Uterine smooth muscle cell (primary cell): ENCODE results near the gene MT1HL1. TPM values are rescaled to one million over a fixed set of nuclear protein-coding genes. Genes with fewer than 3 reads are reported as not detected.

Experiments
- total RNA-seq: library from RNA; depleted of rRNA; stranded (reverse); fragments of >200 nt; gene quantifications from 2 replicates; pipeline ENCODE4 v1.2.3, GENCODE V29; 2014

Gene MT1HL1
- not detected in 2 replicates for total RNA-seq

GRCh38 chr1:237004116-237004515, at the start of gene MT1HL1:
MT1HL1 (minus strand) TSS chr1:237004441; CDS start chr1:237004372, 69 bp downstream.

DNA sequence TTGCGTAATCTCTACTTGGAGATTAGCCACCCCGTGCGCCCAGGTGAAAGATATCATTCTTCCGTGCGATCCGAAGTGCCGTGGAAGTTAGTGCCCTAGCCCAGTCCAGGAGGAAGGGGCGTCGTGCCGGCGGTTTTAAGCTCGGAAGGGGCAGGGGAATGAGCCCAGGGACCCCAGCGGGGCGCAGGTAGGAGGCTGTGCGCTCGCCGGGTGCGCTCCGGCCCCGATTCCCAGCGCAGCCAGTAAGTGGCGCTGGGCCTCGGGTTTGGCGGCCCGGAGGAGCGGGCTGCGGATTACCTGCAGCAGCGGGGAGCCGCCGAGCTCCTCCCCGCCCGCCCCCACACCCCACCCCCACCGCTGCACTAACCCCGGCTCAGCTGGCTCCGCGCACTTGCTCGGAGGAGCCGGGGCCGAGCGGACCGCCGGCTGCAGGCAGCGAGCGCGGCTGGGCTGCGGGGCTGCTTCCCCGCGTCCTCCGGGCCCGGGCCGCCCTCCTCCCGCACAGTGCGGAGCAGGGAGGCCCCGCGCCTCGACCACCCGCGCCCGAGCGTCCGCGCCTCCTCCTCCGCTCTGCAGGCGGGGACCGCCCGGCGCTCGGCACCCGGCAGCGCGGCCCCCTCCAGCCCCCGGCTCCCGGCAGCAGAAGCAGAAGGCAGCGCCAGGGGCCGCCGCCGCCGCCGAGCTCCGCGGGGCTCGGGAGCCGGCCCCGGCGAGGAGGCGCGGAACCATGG, 37.7 kb upstream of the MT1HL1 start, which contains the start of gene RYR2:
Gene RYR2, plus strand, starts transcription at position 390 of the 731 bp plus-strand sequence. Its CDS starts 338 bp downstream, at position 728.

Other genes with a start within 250 kb of the MT1HL1 start
- gene MTR, start 209.1 kb downstream of the MT1HL1 start, total RNA-seq, result 34.5 and 39.8 TPM in 2 replicates
- under 0.01 TPM in 1 of 2 replicates, not detected in the other for gene RYR2, start 37.7 kb upstream of the MT1HL1 start, total RNA-seq